HepG2 (cell line): Measurements from ENCODE around the gene KRTAP3-2. TPM values are rescaled to one million over a fixed set of nuclear protein-coding genes. Genes with fewer than 3 reads are reported as not detected.

ENCODE experiments used
- BCL6 ChIP-seq: IDR thresholded peaks from 2 replicates; pipeline ENCODE4 v1.6.1; 2016; ENCODE audit warnings: missing genetic modification reagents, missing compliant biosample characterization
- BORCS8-MEF2B ChIP-seq: sonication (generic); formaldehyde crosslinking; IDR thresholded peaks from 2 replicates; pipeline ENCODE4 v1.8.0; 2022; ENCODE audit warnings: mild to moderate bottlenecking, missing genetic modification reagents
- BRD4 ChIP-seq: sonication (generic); formaldehyde crosslinking; IDR thresholded peaks from 2 replicates; pipeline ENCODE4 v1.4.0; 2020; ENCODE audit warnings: missing genetic modification reagents
- CC2D1A ChIP-seq: sonication (generic); formaldehyde crosslinking; IDR thresholded peaks from 2 replicates; pipeline ENCODE4 v1.8.1; 2023; ENCODE audit warnings: mild to moderate bottlenecking, missing genetic modification reagents
- FOXA1 ChIP-seq, 2 experiments: fragments of 450-650 bp in 1 of 2; sonication (generic) in 1 of 2; formaldehyde crosslinking in 1 of 2; IDR thresholded peaks; 2 replicates each; pipeline versions ENCODE4 v1.4.0 to v1.6.1; 2016 to 2020; ENCODE audit warnings: missing genetic modification reagents in 1 of 2
- FOXM1 ChIP-seq: sonication (generic); formaldehyde crosslinking; IDR thresholded peaks from 2 replicates; pipeline ENCODE4 v1.5.0; 2020; ENCODE audit warnings: missing genetic modification reagents
- HDAC1 ChIP-seq: sonication (generic); formaldehyde crosslinking; IDR thresholded peaks from 2 replicates; pipeline ENCODE4 v1.5.1; 2020; ENCODE audit warnings: mild to moderate bottlenecking, missing genetic modification reagents
- HINFP ChIP-seq: sonication (generic); formaldehyde crosslinking; IDR thresholded peaks from 2 replicates; pipeline ENCODE4 v1.4.0; 2020; ENCODE audit warnings: low read depth, mild to moderate bottlenecking, missing genetic modification reagents
- IRF1 ChIP-seq: sonication (generic); formaldehyde crosslinking; IDR thresholded peaks from 2 replicates; pipeline ENCODE4 v1.4.0; 2020; ENCODE audit warnings: low read depth, mild to moderate bottlenecking, missing genetic modification reagents
- PHF5A ChIP-seq: IDR thresholded peaks from one replicate; pipeline ENCODE4 v1.6.1; 2018; ENCODE audit warnings: low read depth, missing genetic modification reagents; ENCODE audit not compliant: unreplicated experiment
- PLSCR1 ChIP-seq: sonication (generic); formaldehyde crosslinking; IDR thresholded peaks from 2 replicates; pipeline ENCODE4 v1.5.0; 2020; ENCODE audit warnings: missing genetic modification reagents, mild to moderate bottlenecking, borderline replicate concordance
- RBFOX2 ChIP-seq: fragments of 200-400 bp; formaldehyde crosslinking; IDR thresholded peaks from 2 replicates; pipeline ENCODE4 v1.6.1; 2017; ENCODE audit warnings: low read depth, mild to moderate bottlenecking, low read length
- SNRNP70 ChIP-seq: fragments of 200-400 bp; formaldehyde crosslinking; IDR thresholded peaks from 2 replicates; pipeline ENCODE4 v1.6.1; 2017; ENCODE audit warnings: mild to moderate bottlenecking, low read depth, low read length, moderate library complexity
- SOX13 ChIP-seq, 3 experiments: fragments of 450-650 bp in 1 of 3; sonication (generic) in 1 of 3; formaldehyde crosslinking in 1 of 3; IDR thresholded peaks in 2 of 3; conservative IDR thresholded peaks in 1 of 3; 2 replicates each; pipeline versions ENCODE4 v1.5.0 to v1.6.1; 2016 to 2020; ENCODE audit warnings: antibody characterized with exemption in 1 of 3, mild to moderate bottlenecking in 1 of 3, missing compliant biosample characterization in 1 of 3, missing genetic modification reagents in 1 of 3, moderate library complexity in 1 of 3
- STAT5B ChIP-seq: sonication (generic); formaldehyde crosslinking; IDR thresholded peaks from 2 replicates; pipeline ENCODE4 v1.4.0; 2020; ENCODE audit warnings: missing genetic modification reagents
- TARDBP ChIP-seq: sonication (generic); formaldehyde crosslinking; IDR thresholded peaks from 2 replicates; pipeline ENCODE4 v1.8.0; 2022; ENCODE audit warnings: mild to moderate bottlenecking, missing genetic modification reagents
- TFDP1 ChIP-seq: IDR thresholded peaks from 2 replicates; pipeline ENCODE4 v1.6.1; 2016; ENCODE audit warnings: missing compliant biosample characterization, missing genetic modification reagents, borderline replicate concordance
- ZBTB38 ChIP-seq: sonication (generic); formaldehyde crosslinking; IDR thresholded peaks from 2 replicates; pipeline ENCODE4 v1.5.1; 2020; ENCODE audit warnings: mild to moderate bottlenecking, missing genetic modification reagents
- ZNF260 ChIP-seq: sonication (generic); formaldehyde crosslinking; IDR thresholded peaks from 2 replicates; pipeline ENCODE4 v1.4.0; 2020; ENCODE audit warnings: missing genetic modification reagents, low read depth, mild to moderate bottlenecking, borderline replicate concordance
- ZNF414 ChIP-seq: sonication (generic); formaldehyde crosslinking; IDR thresholded peaks from 2 replicates; pipeline ENCODE4 v1.5.0; 2020; ENCODE audit warnings: missing genetic modification reagents
- ZNF496 ChIP-seq: sonication (generic); formaldehyde crosslinking; IDR thresholded peaks from 2 replicates; pipeline ENCODE4 v1.8.1; 2023; ENCODE audit warnings: mild to moderate bottlenecking, moderate library complexity, missing genetic modification reagents; ENCODE audit not compliant: insufficient replicate concordance
- ZNF580 ChIP-seq: IDR thresholded peaks from 2 replicates; pipeline ENCODE4 v1.6.1; 2016; ENCODE audit warnings: low read depth, borderline replicate concordance
- ZNF879 ChIP-seq: sonication (generic); formaldehyde crosslinking; IDR thresholded peaks from 2 replicates; pipeline ENCODE4 v1.8.1; 2023; ENCODE audit warnings: missing genetic modification reagents
- polyA plus RNA-seq, 8 experiments: library from polyadenylated mRNA; depleted of rRNA in 3 of 8; stranded (reverse) in 7 of 8; unstranded in 1 of 8; fragments of >200 nt; fragmentation: Illumina TruSeq in 4 of 8; extraction: Trizol in 4 of 8; gene quantifications; 2 replicates each; pipeline versions ENCODE4 v1.2.1 to v1.2.3, GENCODE V29; 2011 to 2016; ENCODE audit warnings: low read depth in 4 of 8, missing spikeins in 1 of 8, mixed read lengths in 1 of 8; ENCODE audit not compliant: insufficient read depth in 1 of 8
- total RNA-seq, 5 experiments: library from RNA; depleted of rRNA; stranded (reverse); fragments of >200 nt; fragmentation: Illumina TruSeq; extraction: Trizol; gene quantifications; 2 replicates each; pipeline ENCODE4 v1.2.3, GENCODE V29; 2016; ENCODE audit warnings: low read depth in 1 of 5

Gene KRTAP3-2
- total and polyA plus RNA-seq, 2 of the 13 experiments (the other 11 are each of a cell fraction or from before 2014, with no cell fraction given), result not detected

- TF ChIP-seq FOXM1 (CRISPR knock-in tag) (no peak), SOX13 (IDR thresholded peaks at IDR 0.05) (peak; percentile 95), SOX13 (CRISPR knock-in tag; conservative IDR thresholded peaks at IDR 0.05 in 1 of 2, IDR thresholded peaks at IDR 0.05 in 1 of 2) (peak; percentile 15 to 99; a peak in 2 of 4 replicates), IRF1 (CRISPR knock-in tag) (no peak), CC2D1A (CRISPR knock-in tag) (no peak), ZNF879 (CRISPR knock-in tag) (no peak), ZNF414 (peak; percentile 34; the same call in 1 of the 2 replicates), BRD4 (peak; percentile 54; the same call in 1 of the 2 replicates), PLSCR1 (no peak), FOXA1 (IDR thresholded peaks at IDR 0.05) (peak; percentile 87), FOXA1 (CRISPR knock-in tag; IDR thresholded peaks at IDR 0.05) (peak; percentile 99), TFDP1 (CRISPR knock-in tag) (no peak; the same call in 1 of the 2 replicates), HINFP (peak; percentile 75; the same call in 1 of the 2 replicates), PHF5A (peak; percentile 61), BORCS8-MEF2B (CRISPR knock-in tag) (no peak), SNRNP70 (no peak), HDAC1 (CRISPR knock-in tag) (peak; percentile 97), RBFOX2 (peak; percentile 55; the same call in 1 of the 2 replicates), ZNF260 (CRISPR knock-in tag) (no peak), TARDBP (CRISPR knock-in tag) (peak; percentile 99), ZBTB38 (CRISPR knock-in tag) (peak; percentile 27; the same call in 1 of the 2 replicates), STAT5B (CRISPR knock-in tag) (peak; percentile 98), BCL6 (CRISPR knock-in tag) (peak; percentile 97), ZNF580 (CRISPR knock-in tag) (peak; percentile 79; the same call in 1 of the 2 replicates), ZNF496 (CRISPR knock-in tag) (no peak)
Measured at GRCh38 chr17:40956401-40957254, 43.1 kb downstream of the KRTAP3-2 start (continued).
